ENCODE results near the gene TMEM178A.

Gene TMEM178A

GRCh38 chr2:39682066-39682692 lies 16.5 kb downstream of the TMEM178A start:
- no peak for DNase-seq

DNA sequence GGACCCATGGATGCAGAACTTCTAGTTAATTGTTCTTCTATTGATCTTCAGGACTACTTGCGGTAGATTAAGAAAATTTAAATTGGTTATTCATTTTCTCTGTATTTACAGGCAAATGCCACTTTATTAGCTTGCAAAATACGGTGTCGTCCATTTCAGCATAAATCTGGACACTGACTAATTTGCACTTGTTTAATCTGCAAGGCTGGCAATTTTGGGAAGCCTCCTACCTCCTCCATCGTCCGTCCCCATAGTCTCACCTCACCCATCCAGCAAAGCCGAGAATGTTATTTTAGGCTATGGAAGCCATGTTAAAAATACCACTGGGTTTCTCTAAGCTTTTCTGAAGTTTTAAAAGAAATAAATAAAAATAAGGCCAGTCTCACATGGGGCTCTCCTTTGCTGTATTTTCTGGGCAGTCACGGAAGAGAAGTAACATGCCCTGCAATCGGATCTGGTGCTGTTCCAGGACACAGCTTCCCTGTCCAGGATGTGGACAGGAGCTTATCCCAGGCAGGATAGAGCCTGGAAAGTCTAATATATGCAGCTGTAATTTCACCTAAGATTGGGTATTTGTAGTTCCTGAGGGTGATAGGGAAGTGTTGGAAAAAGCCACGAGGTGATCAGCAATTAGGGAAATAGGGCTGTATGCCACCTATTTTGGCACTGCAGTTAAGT lies 17.4 kb downstream of the TMEM178A start:
- no peak for DNase-seq

DNA sequence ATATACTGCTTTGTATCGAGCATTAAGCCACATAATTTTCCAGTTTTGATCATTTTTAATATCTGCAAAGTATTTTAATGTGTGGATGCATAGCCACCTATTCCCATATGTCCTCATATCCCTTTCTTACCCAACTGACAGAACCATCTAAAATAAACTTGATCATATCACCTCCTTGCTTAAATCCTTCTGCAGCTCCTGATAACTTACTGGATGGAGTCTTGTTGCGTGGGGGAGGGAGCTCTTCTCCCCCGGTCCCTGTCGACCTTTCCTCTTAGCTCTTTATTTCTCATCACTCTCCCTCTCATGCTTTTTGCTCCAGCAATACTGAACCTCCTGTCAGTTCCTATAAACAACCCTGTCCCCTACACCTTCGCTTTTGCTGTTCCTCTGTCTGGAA lies 18.7 kb downstream of the TMEM178A start:
- DNase-seq: no peak

- peak in 1 of 2 donors; percentile 88 for DNase-seq
Observed at GRCh38 chr2:39685126-39685525, 19.4 kb downstream of the TMEM178A start.

DNA sequence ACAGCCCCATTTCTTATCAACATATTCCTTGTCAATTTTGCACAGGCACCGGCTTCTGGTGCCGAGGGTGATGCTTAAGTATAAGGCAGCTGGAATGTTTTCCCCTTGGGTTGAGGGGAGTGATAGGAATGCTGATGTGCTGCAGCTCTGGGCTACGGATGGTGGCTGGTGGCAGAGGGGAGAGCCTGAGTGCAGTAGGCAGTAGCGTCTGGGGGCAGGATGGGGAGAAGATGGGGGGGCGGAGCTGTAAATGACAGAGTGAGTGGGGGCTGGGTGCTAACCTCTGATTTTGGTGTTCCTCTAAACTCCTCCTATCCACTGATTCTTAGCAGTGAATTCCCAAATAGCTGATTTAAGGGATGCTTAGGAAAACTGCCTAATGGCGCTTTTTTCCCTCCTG lies 20.7 kb downstream of the TMEM178A start:
- DNase-seq: no peak

GRCh38 chr2:39688181-39688580 lies 22.5 kb downstream of the TMEM178A start:
- DNase-seq: no peak

DNA sequence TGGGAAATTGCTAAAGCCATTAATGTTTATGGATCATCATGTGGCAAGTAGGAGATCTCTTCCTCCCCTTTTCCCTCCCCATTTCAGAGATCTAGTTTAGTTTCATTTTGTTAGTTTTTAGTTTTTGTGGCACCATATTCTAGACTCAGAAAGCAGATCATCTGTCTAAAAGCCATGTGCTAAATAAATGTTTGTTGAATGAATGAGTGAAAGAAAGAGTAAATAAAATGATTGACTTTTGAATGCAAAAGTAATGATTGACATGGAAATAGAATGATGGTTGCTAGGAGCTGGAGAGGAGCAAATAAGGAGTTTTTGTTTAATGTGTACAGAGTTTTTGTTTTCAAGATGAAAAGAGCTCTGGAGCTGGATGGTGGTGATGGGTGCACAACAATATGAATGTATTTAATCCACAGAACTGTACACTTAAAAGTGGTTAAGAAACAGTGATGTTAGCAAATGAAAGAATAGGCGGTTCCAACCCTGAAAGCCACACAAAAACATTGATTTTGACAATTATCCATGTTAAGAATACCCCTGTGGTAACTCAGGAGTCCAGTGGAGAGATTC lies 23.6 kb downstream of the TMEM178A start:
- DNase-seq: no peak

- DNase-seq: no peak
Observed at GRCh38 chr2:39689876-39690275, 24.2 kb downstream of the TMEM178A start.

- DNase-seq: no peak
Observed at GRCh38 chr2:39693245-39693644, 27.5 kb downstream of the TMEM178A start.

GRCh38 chr2:39696101-39696553 lies 30.4 kb downstream of the TMEM178A start:
- DNase-seq: no peak

DNA sequence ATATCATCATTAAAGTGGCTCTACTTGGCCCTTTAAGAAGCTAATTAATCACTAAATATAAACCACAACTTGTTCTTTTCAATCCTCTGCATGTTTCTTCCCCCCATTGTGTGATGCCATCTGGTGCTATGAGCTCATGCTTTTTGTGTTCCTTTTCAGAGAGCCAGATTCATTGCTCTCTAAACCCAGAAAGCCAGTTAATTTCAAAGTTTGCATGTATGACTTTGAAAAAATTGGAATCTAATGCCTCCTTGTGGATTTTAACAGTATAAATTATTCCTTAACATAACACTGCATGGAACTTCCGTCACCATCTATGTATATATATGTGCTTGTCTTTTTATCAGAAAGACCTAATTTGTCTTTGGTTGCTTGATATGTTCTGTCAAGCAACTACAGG lies 31.1 kb downstream of the TMEM178A start:
- DNase-seq: peak in 1 of 2 donors; percentile 11

DNA sequence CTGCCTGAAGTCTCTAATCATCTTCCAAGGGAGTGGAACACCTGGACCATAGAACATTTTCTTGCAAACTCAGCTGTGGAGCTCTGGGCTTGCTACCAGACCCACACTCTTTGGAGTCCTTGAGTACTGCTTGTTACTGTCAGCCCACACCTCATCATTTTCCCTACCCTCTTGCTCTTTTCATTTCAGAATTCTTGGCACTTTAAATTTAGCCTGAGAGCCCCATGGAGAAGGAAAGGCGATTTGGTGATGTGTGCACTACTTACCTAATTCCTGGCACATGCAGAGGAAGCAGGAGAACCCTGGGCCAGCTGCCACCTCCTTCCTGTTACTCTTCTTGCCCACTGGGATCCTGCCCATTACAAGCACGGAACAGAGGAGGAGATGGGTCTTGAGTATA lies 31.7 kb downstream of the TMEM178A start:
- no peak for DNase-seq

DNA sequence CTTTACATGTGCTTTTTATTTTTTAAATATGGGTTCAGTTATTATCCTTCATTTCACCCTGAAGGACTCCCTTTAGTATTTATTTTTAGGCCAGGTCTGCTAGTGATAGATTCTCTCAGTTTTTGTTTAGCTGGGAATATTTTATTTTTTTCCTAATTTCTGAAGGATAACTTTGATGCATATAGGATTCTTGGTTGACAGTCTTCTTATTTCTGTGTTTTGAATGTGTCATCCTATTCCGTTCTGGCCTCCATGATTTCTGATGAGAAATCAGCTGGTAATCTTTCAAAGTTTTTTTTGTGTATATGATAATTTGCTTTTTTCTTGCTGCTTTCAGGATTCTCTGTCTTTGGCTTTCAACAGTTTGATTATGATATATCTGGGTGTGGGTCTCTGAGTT lies 35.4 kb downstream of the TMEM178A start:
- no peak for DNase-seq

- DNase-seq: no peak
Observed at GRCh38 chr2:39703181-39703872, 37.6 kb downstream of the TMEM178A start.

DNA sequence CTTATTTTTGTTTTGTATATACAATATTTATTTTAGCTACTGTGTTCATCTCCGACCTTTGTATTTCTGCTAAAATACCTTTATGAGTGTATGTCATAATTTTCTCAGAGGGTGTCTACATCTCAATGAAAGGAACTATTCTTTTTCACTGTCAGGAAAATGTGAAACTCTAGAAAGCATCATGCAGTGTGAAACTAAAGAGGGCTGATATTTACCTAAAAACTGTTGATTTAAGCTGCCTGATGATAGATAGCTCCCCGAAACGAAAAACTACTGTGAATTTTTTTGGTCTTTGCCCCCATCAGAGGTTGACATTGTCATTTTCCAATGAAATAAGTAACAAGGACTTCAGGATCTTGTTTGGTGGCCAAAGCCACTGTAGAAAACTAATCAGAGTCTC lies 38.8 kb downstream of the TMEM178A start:
- DNase-seq: no peak

DNA sequence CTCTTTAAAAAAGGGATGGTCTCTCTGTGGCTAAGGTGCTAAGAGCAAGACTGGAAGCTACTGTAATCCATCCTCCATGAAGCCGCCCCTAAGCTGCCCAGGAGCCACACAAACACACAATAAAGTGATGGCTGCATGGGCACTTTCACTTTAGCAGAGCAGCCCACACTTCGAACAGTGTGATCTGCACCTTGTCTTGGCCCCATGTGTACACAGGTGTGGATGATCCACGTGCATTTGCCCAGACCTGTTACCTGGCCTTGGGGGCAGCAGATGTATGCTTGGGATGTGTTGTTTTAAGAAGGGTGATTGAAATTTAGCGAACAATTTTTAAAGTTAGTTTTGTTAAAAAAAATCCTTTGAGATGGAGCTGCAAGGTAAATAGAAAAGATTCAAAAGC lies 39.9 kb downstream of the TMEM178A start:
- DNase-seq: no peak

GRCh38 chr2:39706312-39706711 lies 40.6 kb downstream of the TMEM178A start:
- peak in 1 of 2 donors; percentile 63 for DNase-seq

GRCh38 chr2:39706945-39707344 lies 41.2 kb downstream of the TMEM178A start:
- DNase-seq: no peak

- no peak for DNase-seq
Observed at GRCh38 chr2:39708003-39708402, 42.3 kb downstream of the TMEM178A start.

GRCh38 chr2:39710807-39711206 lies 45.1 kb downstream of the TMEM178A start:
- no peak for DNase-seq

- DNase-seq: no peak
Observed at GRCh38 chr2:39712953-39713352, 47.2 kb downstream of the TMEM178A start.

GRCh38 chr2:39715095-39715494 lies 49.4 kb downstream of the TMEM178A start:
- DNase-seq: no peak

DNA sequence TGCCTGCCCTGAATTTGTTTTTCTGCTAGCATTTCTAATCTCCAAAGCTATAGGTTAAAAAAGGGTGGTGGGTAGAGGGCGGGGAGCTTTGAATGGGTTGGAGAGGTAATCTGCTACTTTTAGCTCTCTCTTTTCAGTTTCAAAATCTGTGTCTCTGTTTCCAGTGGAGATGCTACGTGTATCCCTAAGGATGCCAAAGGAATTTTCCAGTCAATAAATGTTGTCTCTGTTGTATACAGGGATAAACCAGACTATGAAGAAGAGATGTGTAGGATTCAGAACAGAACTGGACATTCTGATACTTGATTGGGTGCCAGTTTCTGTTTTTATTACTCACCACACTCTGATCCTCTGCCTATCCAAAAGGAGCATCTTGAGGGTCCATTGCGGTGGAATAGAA lies 50.1 kb downstream of the TMEM178A start:
- DNase-seq: no peak

- no peak for DNase-seq
Observed at GRCh38 chr2:39717067-39717466, 51.4 kb downstream of the TMEM178A start.
